ENCODE results near the gene CAMK2G.

- no peak for TF ChIP-seq CTCF (conservative IDR thresholded peaks at IDR 0.05)
- TF ChIP-seq EZH2 (IDR thresholded peaks at IDR 0.05; ENCODE audit: low read depth), result no peak
Observed at GRCh38 chr10:73780301-73780700, 94.1 kb downstream of the CAMK2G start.
